Astrocyte (in vitro differentiated cells and primary cell): ENCODE measurements around the gene REXO1. TPM values are rescaled to one million over a fixed set of nuclear protein-coding genes. Genes with fewer than 3 reads are reported as not detected.

ENCODE experiments used
- DNase-seq: peaks from one replicate; pipeline ENCODE4 v3.0.0-alpha.2; 2010; ENCODE audit warnings: low read depth
- FAIRE-seq: peaks from 2 replicates; lab custom pipeline; 2011; peaks lifted over from hg19 to GRCh38; lab: Jason Lieb, UNC
- H2AFZ ChIP-seq: 2 replicates; pipeline ENCODE4 v1.6.0; 2012; ENCODE audit warnings: low read depth, low read length, inconsistent platforms
- H3K27ac ChIP-seq: 2 replicates; pipeline ENCODE4 v1.5.1; 2011; ENCODE audit warnings: low read depth, low read length, inconsistent platforms
- H3K27me3 ChIP-seq: 2 replicates; pipeline ENCODE4 v1.6.0; 2011; ENCODE audit warnings: low read length, inconsistent platforms; ENCODE audit not compliant: insufficient read depth
- H3K36me3 ChIP-seq: 2 replicates; pipeline ENCODE4 v1.5.1; 2011; ENCODE audit warnings: low read length, inconsistent platforms; ENCODE audit not compliant: insufficient read depth
- H3K4me1 ChIP-seq: 2 replicates; pipeline ENCODE4 v1.5.1; 2011; ENCODE audit warnings: low read length, inconsistent platforms; ENCODE audit not compliant: insufficient read depth
- H3K4me2 ChIP-seq: 2 replicates; pipeline ENCODE4 v1.6.0; 2012; ENCODE audit warnings: low read length, inconsistent platforms
- H3K4me3 ChIP-seq: 2 replicates; pipeline ENCODE4 v1.5.1; 2011; ENCODE audit warnings: low read depth, mild to moderate bottlenecking, low read length, inconsistent platforms; ENCODE audit not compliant: insufficient read depth
- H3K79me2 ChIP-seq: 2 replicates; pipeline ENCODE4 v1.6.0; 2012; ENCODE audit warnings: mild to moderate bottlenecking, low read length, inconsistent platforms; ENCODE audit not compliant: insufficient read depth
- H3K9ac ChIP-seq: 2 replicates; pipeline ENCODE4 v1.6.0; 2012; ENCODE audit warnings: mild to moderate bottlenecking, low read length, inconsistent platforms
- H3K9me3 ChIP-seq: 2 replicates; pipeline ENCODE4 v1.5.1; 2012; ENCODE audit warnings: low read depth, mild to moderate bottlenecking, low read length, inconsistent platforms; ENCODE audit not compliant: insufficient read depth
- H4K20me1 ChIP-seq: 2 replicates; pipeline ENCODE4 v1.6.0; 2012; ENCODE audit warnings: low read length, inconsistent platforms; ENCODE audit not compliant: insufficient read depth
- H3K27ac Mint-ChIP-seq: one replicate; pipeline ENCODE4 v1.8.0; 2021; ENCODE audit warnings: mild to moderate bottlenecking, mixed read lengths; ENCODE audit not compliant: unreplicated experiment
- H3K27me3 Mint-ChIP-seq: one replicate; pipeline ENCODE4 v1.8.0; 2021; ENCODE audit warnings: low read depth, mixed read lengths; ENCODE audit not compliant: unreplicated experiment
- H3K36me3 Mint-ChIP-seq: one replicate; pipeline ENCODE4 v1.8.0; 2021; ENCODE audit warnings: low read depth, mixed read lengths; ENCODE audit not compliant: unreplicated experiment
- H3K4me1 Mint-ChIP-seq: one replicate; pipeline ENCODE4 v1.8.0; 2021; ENCODE audit warnings: low read depth, mixed read lengths; ENCODE audit not compliant: unreplicated experiment
- H3K4me3 Mint-ChIP-seq: one replicate; pipeline ENCODE4 v1.8.0; 2021; ENCODE audit warnings: mild to moderate bottlenecking, moderate library complexity, mixed read lengths; ENCODE audit not compliant: unreplicated experiment
- H3K9me3 Mint-ChIP-seq: one replicate; pipeline ENCODE4 v1.8.0; 2021; ENCODE audit warnings: mild to moderate bottlenecking, mixed read lengths; ENCODE audit not compliant: unreplicated experiment
- CTCF ChIP-seq: IDR thresholded peaks from 2 replicates; pipeline ENCODE4 v1.5.1; 2011; ENCODE audit warnings: low read depth, mild to moderate bottlenecking, inconsistent platforms, low read length, moderate library complexity; ENCODE audit not compliant: insufficient read depth
- EZH2 ChIP-seq: IDR thresholded peaks from 2 replicates; pipeline ENCODE4 v1.6.1; 2012; ENCODE audit warnings: mild to moderate bottlenecking, low read length, inconsistent platforms; ENCODE audit not compliant: insufficient read depth
- total RNA-seq: library from RNA; stranded (reverse); gene quantifications from 2 replicates; pipeline ENCODE4 v1.2.1, GENCODE V29; 2021

Gene REXO1
- total RNA-seq, 1 donor from 2014 or later = 35.5 TPM

- peaks cover 46% of the 10 kb centered on the region for H3K4me1 ChIP-seq
- Mint-ChIP-seq H3K4me1 (peaks cover 4% of the 10 kb centered on the region), H3K27me3 (no peaks in the 10 kb centered on the region), H3K4me3 (peak overlapping the region; percentile 90), H3K9me3 (no peaks in the 10 kb centered on the region), H3K36me3 (no peaks in the 10 kb centered on the region), H3K27ac (peak overlapping the region; percentile 87)
- H3K9me3 ChIP-seq = no peaks in the 10 kb centered on the region
- no peak for TF ChIP-seq CTCF
- no peak for TF ChIP-seq EZH2
- DNase-seq (no peak), FAIRE-seq (no peak)
- peak overlapping the region; percentile 86 for H3K4me3 ChIP-seq
- peak overlapping the region; percentile 85 for H3K9ac ChIP-seq
- H3K4me2 ChIP-seq = peak overlapping the region; percentile 98
- peaks cover 59% of the 10 kb centered on the region for H4K20me1 ChIP-seq
- no peaks in the 10 kb centered on the region for H3K36me3 ChIP-seq
- peak overlapping the region; percentile 1 for H3K27ac ChIP-seq
- no peak overlapping the region for H2AFZ ChIP-seq
- no peaks in the 10 kb centered on the region for H3K27me3 ChIP-seq
- H3K79me2 ChIP-seq = peaks cover 66% of the 10 kb centered on the region
Observed at GRCh38 chr19:1860821-1861598, 12.7 kb upstream of the REXO1 start.

- no peak for TF ChIP-seq CTCF
- TF ChIP-seq EZH2 = no peak
- no peak overlapping the region for H3K27ac Mint-ChIP-seq
- Histone ChIP-seq H3K9ac (peak overlapping the region; percentile 85), H3K4me2 (peak overlapping the region; percentile 98), H2AFZ (no peak overlapping the region), H3K79me2 (peaks cover 74% of the 10 kb centered on the region), H3K9me3 (no peaks in the 10 kb centered on the region), H4K20me1 (peaks cover 66% of the 10 kb centered on the region), H3K36me3 (no peaks in the 10 kb centered on the region), H3K4me3 (peak overlapping the region; percentile 86), H3K27ac (peak overlapping the region; percentile 1), H3K4me1 (peaks cover 53% of the 10 kb centered on the region), H3K27me3 (no peaks in the 10 kb centered on the region)
- no peaks in the 10 kb centered on the region for H3K9me3 Mint-ChIP-seq
- FAIRE-seq (no peak), DNase-seq (peak; percentile 63)
- peaks cover 5% of the 10 kb centered on the region for H3K4me1 Mint-ChIP-seq
- no peaks in the 10 kb centered on the region for H3K36me3 Mint-ChIP-seq
- no peaks in the 10 kb centered on the region for H3K27me3 Mint-ChIP-seq
- peak overlapping the region; percentile 90 for H3K4me3 Mint-ChIP-seq
Observed at GRCh38 chr19:1860042-1860775, 11.9 kb upstream of the REXO1 start.
